K562 (cell line): Measurements from ENCODE around the gene UBFD1. TPM values are rescaled to one million over a fixed set of nuclear protein-coding genes. Genes with fewer than 3 reads are reported as not detected.

Source experiments
- ATAC-seq: fragments of 200-7000 bp; cut with Tn5 transposase; 3 replicates; pipeline ENCODE4 v1.9.1; 2020; ENCODE audit warnings: moderate library complexity
- BruUV-seq: library from RNA; stranded (reverse); fragments of 400-500 nt; replicated peaks from 2 replicates; lab custom pipeline; 2021; lab: Mats Ljungman, UMichigan
- CTCF ChIA-PET: fragments of 300-600 bp; formaldehyde crosslinking; extraction: SDS; loops from one replicate; lab custom pipeline; 2021; ENCODE audit warnings: low intra/inter-chr PET ratio; lab: Yijun Ruan, JAX
- POLR2A ChIA-PET: fragments of 300-600, 350-650 bp; sonication (Branson Sonifier 250); formaldehyde crosslinking; extraction: SDS; loops from one replicate; lab custom pipeline; 2021; ENCODE audit warnings: antibody characterized with exemption, inconsistent platforms; lab: Yijun Ruan, JAX
- DNase-seq, 4 experiments: peaks; one replicate each; pipeline versions ENCODE4 v3.0.0 to v3.0.0-alpha.2; 2011 to 2018; ENCODE audit warnings: low spot score in 3 of 4, mixed read lengths in 3 of 4; ENCODE audit errors: extremely low read depth in 1 of 4
- FAIRE-seq: peaks from 2 replicates; lab custom pipeline; 2011; peaks lifted over from hg19 to GRCh38; lab: Jason Lieb, UNC
- H2AFZ ChIP-seq: 2 replicates; pipeline ENCODE4 v1.6.0; 2011; ENCODE audit warnings: low read depth, low read length, control low read depth, inconsistent platforms
- H3K27ac ChIP-seq: fragments of 200-600 bp; 3 replicates; pipeline ENCODE4 v1.8.0; 2011; ENCODE audit warnings: low read depth, mild to moderate bottlenecking, control low read depth, inconsistent platforms, low read length, moderate library complexity, mixed read lengths; ENCODE audit errors: extremely low read depth
- H3K27me3 ChIP-seq, 2 experiments: fragments of 300-600 bp in 1 of 2; 2 replicates in 1 of 2; 3 replicates in 1 of 2; pipeline versions ENCODE4 v1.6.0 to v1.8.0; 2011; ENCODE audit warnings: inconsistent platforms in 2 of 2, low read length in 2 of 2, mild to moderate bottlenecking in 1 of 2, mixed read lengths in 1 of 2, moderate library complexity in 1 of 2; ENCODE audit not compliant: control insufficient read depth in 2 of 2, insufficient read depth in 2 of 2
- H3K36me3 ChIP-seq: fragments of 300-600 bp; 3 replicates; pipeline ENCODE4 v1.8.0; 2011; ENCODE audit warnings: mild to moderate bottlenecking, low read length, inconsistent platforms; ENCODE audit not compliant: control insufficient read depth, insufficient read depth
- H3K4me1 ChIP-seq, 2 experiments: fragments of 200-600 bp in 1 of 2; replicated peaks in 1 of 2; 2 replicates in 1 of 2; 3 replicates in 1 of 2; pipeline versions ENCODE4 v1.5.1 to v1.8.0; 2011; ENCODE audit warnings: inconsistent platforms in 2 of 2, low read length in 2 of 2, mild to moderate bottlenecking in 1 of 2, mixed read lengths in 1 of 2, moderate library complexity in 1 of 2; ENCODE audit not compliant: control insufficient read depth in 2 of 2, insufficient read depth in 2 of 2
- H3K4me2 ChIP-seq: 2 replicates; pipeline ENCODE4 v1.6.1; 2011; ENCODE audit warnings: low read length, control low read depth, inconsistent platforms, mixed read lengths; ENCODE audit not compliant: insufficient read depth
- H3K4me3 ChIP-seq: fragments of 200-600 bp; sonication (generic), shearing (Covaris generic); 2 replicates; pipeline ENCODE4 v1.5.1; 2016; ENCODE audit warnings: control low read depth, inconsistent platforms
- H3K79me2 ChIP-seq: fragments of 200-600 bp; 3 replicates; pipeline ENCODE4 v1.8.0; 2011; ENCODE audit warnings: low read length, inconsistent platforms; ENCODE audit not compliant: control insufficient read depth, insufficient read depth
- H3K9ac ChIP-seq, 2 experiments: 2 replicates each; pipeline versions ENCODE4 v1.6.0 to v1.6.1; 2011; ENCODE audit warnings: low read depth in 2 of 2, low read length in 2 of 2, control low read depth in 1 of 2, inconsistent platforms in 1 of 2, mild to moderate bottlenecking in 1 of 2, mixed read lengths in 1 of 2; ENCODE audit not compliant: insufficient read depth in 1 of 2
- H3K9me1 ChIP-seq: one replicate; pipeline ENCODE4 v1.6.0; 2011; ENCODE audit warnings: inconsistent platforms, mild to moderate bottlenecking, low read length, moderate library complexity; ENCODE audit not compliant: control insufficient read depth, insufficient read depth
- H3K9me3 ChIP-seq: replicated peaks from 2 replicates; pipeline ENCODE4 v1.5.1; 2011; ENCODE audit warnings: low read depth, low read length, inconsistent platforms; ENCODE audit not compliant: control insufficient read depth, insufficient read depth
- H4K20me1 ChIP-seq: replicated peaks from 2 replicates; pipeline ENCODE4 v1.6.1; 2011; ENCODE audit warnings: low read length, inconsistent platforms, mixed read lengths; ENCODE audit not compliant: control insufficient read depth, insufficient read depth
- CBX3 ChIP-seq, 2 experiments: IDR thresholded peaks; 1 replicate in 1 of 2; 2 replicates in 1 of 2; pipeline ENCODE4 v1.6.1; 2012; ENCODE audit warnings: inconsistent platforms in 2 of 2, low read length in 2 of 2, borderline replicate concordance in 1 of 2, control low read depth in 1 of 2
- KAT7 ChIP-seq: sonication (generic); formaldehyde crosslinking; IDR thresholded peaks from 2 replicates; pipeline ENCODE4 v1.8.0; 2022; ENCODE audit warnings: missing genetic modification reagents, mild to moderate bottlenecking, borderline replicate concordance
- KDM2B ChIP-seq: fragments of 250-450 bp; sonication (Bioruptor Pico); IDR thresholded peaks from 2 replicates; pipeline ENCODE4 v1.8.0; 2021; ENCODE audit warnings: mild to moderate bottlenecking, moderate library complexity
- MED1 ChIP-seq: sonication (generic); formaldehyde crosslinking; IDR thresholded peaks from 2 replicates; pipeline ENCODE4 v1.8.1; 2023; ENCODE audit warnings: missing genetic modification reagents, borderline replicate concordance
- PTBP1 ChIP-seq: fragments of 200-400 bp; formaldehyde crosslinking; IDR thresholded peaks from 2 replicates; pipeline ENCODE4 v1.6.1; 2017; ENCODE audit warnings: low read depth, low read length
- RAD51 ChIP-seq: fragments of 450-650 bp; IDR thresholded peaks from 2 replicates; pipeline ENCODE4 v1.7.1; 2016; ENCODE audit warnings: low read depth, mild to moderate bottlenecking, borderline replicate concordance
- SAFB2 ChIP-seq: fragments of 200-400 bp; formaldehyde crosslinking; IDR thresholded peaks from 2 replicates; pipeline ENCODE4 v1.6.1; 2018; ENCODE audit warnings: borderline replicate concordance, low read length, low read depth, moderate library complexity; ENCODE audit not compliant: severe bottlenecking
- SMAD2 ChIP-seq: fragments of 150-350 bp; IDR thresholded peaks from 2 replicates; pipeline ENCODE4 v1.6.1; 2014; ENCODE audit warnings: low read depth, mild to moderate bottlenecking, low read length
- SNRNP70 ChIP-seq: fragments of 200-400 bp; formaldehyde crosslinking; optimal IDR thresholded peaks from 2 replicates; pipeline ENCODE3; 2017; ENCODE audit warnings: low read depth, low read length
- TAF1 ChIP-seq: IDR thresholded peaks from 2 replicates; pipeline ENCODE4 v1.6.1; 2011; ENCODE audit warnings: mild to moderate bottlenecking, low read length, moderate library complexity; ENCODE audit not compliant: insufficient read depth, control insufficient read depth, severe bottlenecking; ENCODE audit errors: extremely low read depth
- TGIF2 ChIP-seq: sonication (generic); formaldehyde crosslinking; IDR thresholded peaks from 2 replicates; pipeline ENCODE4 v1.8.1; 2022; ENCODE audit warnings: mild to moderate bottlenecking, missing genetic modification reagents, moderate library complexity
- ZNF316 ChIP-seq: fragments of 450-650 bp; IDR thresholded peaks from 2 replicates; pipeline ENCODE4 v1.6.1; 2016
- ZNF407 ChIP-seq: fragments of 450-650 bp; IDR thresholded peaks from 2 replicates; pipeline ENCODE4 v1.6.1; 2016; ENCODE audit warnings: low read depth
- ZNF57 ChIP-seq: fragments of 450-650 bp; formaldehyde crosslinking; IDR thresholded peaks from 2 replicates; pipeline ENCODE4 v1.4.0; 2020; ENCODE audit warnings: mild to moderate bottlenecking, moderate library complexity
- WGBS: fragments of 100-300 bp; shearing (Covaris generic); methylation state at CpG from one replicate; pipeline ENCODE4 v1.1.6; 2016; ENCODE audit warnings: low coverage, mixed read lengths; ENCODE audit not compliant: insufficient coverage; ENCODE audit errors: missing lambda C conversion rate; 5-methylcytosine and 5-hydroxymethylcytosine counted together
- in situ Hi-C: fragments of 300-500 bp; cut with MboI; formaldehyde crosslinking; loops from 4 replicates; pipeline ENCODE4 v1.15.0; 2018; ENCODE audit warnings: inconsistent platforms, mixed read lengths
- intact Hi-C: fragments of 100-400 bp; cut with micrococcal nuclease; formaldehyde crosslinking; loops from 2 replicates; pipeline ENCODE4 v1.14.2; 2022
- polyA plus RNA-seq, 8 experiments: library from polyadenylated mRNA; depleted of rRNA in 4 of 8; stranded (reverse) in 5 of 8; unstranded in 3 of 8; fragments of >200 nt; fragmentation: Nextera tagmentation in 2 of 8; fragmentation: Illumina TruSeq in 1 of 8; extraction: Ambion mirVana in 2 of 8; extraction: Trizol in 1 of 8; gene quantifications; 2 replicates each; pipeline versions ENCODE4 v1.2.1 to v1.2.3, GENCODE V29; 2011 to 2014; ENCODE audit warnings: inconsistent platforms in 1 of 8, missing spikeins in 1 of 8
- total RNA-seq, 7 experiments: library from RNA; depleted of rRNA in 6 of 7; stranded (reverse); fragments of >200 nt in 6 of 7; fragmentation: Illumina TruSeq in 2 of 7; extraction: Trizol in 2 of 7; gene quantifications; 2 replicates each; pipeline versions ENCODE4 v1.2.1 to v1.2.3, GENCODE V29; 2011 to 2021; ENCODE audit warnings: low replicate concordance in 1 of 7
- TF ChIP-seq, protein P1 (sequence below): sonication (generic); formaldehyde crosslinking; IDR thresholded peaks from 2 replicates; pipeline ENCODE4 v1.8.1; 2022; ENCODE audit warnings: missing genetic modification reagents

The UBFD1 gene
- total and polyA plus RNA-seq, 9 of the 15 experiments (the other 6 are each of a cell fraction or from before 2014, with no cell fraction given) = 10.7 to 66.2 (median 34.0) TPM

DNA sequence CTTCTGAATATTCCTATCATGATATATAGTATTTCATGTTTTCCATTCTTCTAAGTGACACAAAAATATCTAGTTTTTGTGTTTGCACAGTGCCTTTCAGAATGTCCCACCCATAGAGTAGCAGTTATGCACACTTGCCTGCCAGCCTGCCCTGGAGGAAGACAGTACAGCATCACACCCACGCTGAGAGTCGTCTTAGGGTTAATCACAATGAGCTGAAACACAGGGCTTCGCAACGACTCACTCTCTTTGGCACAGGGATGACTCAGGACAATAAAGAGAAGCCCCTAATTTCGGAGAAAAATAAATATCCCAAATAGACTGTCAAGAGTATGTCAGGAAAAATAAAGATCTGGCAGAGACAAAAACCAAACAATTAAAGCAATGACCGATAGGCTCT lies 50.2 kb downstream of the UBFD1 start:
- no peaks in the 10 kb centered on the region for H3K9me1 ChIP-seq
- no peaks in the 10 kb centered on the region for H3K4me1 ChIP-seq
- ChIA-PET CTCF (no interaction called here), POLR2A (no interaction called here)
- BruUV-seq = no TSS peak
- H3K4me3 ChIP-seq = no peak overlapping the region
- no peaks in the 10 kb centered on the region for H4K20me1 ChIP-seq
- WGBS = 75% methylated on average over 6 of the region's 6 CpGs
- no peaks in the 10 kb centered on the region for H3K79me2 ChIP-seq
- ATAC-seq (no peak), DNase-seq (no peak), FAIRE-seq (no peak)
- no peak overlapping the region for H2AFZ ChIP-seq
- intact Hi-C loops = no loop called here
- no peak overlapping the region for H3K27ac ChIP-seq
- in situ Hi-C loops = no loop called here
- no peak overlapping the region for H3K9ac ChIP-seq
- no peak overlapping the region for H3K4me2 ChIP-seq
- no peaks in the 10 kb centered on the region for H3K9me3 ChIP-seq
- H3K27me3 ChIP-seq = no peaks in the 10 kb centered on the region
- peaks cover 58% of the 10 kb centered on the region; the same call in 2 of the 3 replicates for H3K36me3 ChIP-seq
- TF ChIP-seq TGIF2 (CRISPR knock-in tag) (no peak), KDM2B (CRISPR knock-in tag) (no peak), MED1 (CRISPR knock-in tag) (no peak), SNRNP70 (no peak), ZNF407 (no peak), ZNF57 (CRISPR knock-in tag) (no peak), SAFB2 (no peak), ZNF316 (no peak), TAF1 (no peak), RAD51 (no peak), SMAD2 (no peak), CBX3 (IDR thresholded peaks at IDR 0.05; ENCODE audit: borderline replicate concordance in 1 of 2, low read length in 2 of 2) (no peak), KAT7 (no peak), PTBP1 (no peak)
- TF ChIP-seq, protein P1, sequence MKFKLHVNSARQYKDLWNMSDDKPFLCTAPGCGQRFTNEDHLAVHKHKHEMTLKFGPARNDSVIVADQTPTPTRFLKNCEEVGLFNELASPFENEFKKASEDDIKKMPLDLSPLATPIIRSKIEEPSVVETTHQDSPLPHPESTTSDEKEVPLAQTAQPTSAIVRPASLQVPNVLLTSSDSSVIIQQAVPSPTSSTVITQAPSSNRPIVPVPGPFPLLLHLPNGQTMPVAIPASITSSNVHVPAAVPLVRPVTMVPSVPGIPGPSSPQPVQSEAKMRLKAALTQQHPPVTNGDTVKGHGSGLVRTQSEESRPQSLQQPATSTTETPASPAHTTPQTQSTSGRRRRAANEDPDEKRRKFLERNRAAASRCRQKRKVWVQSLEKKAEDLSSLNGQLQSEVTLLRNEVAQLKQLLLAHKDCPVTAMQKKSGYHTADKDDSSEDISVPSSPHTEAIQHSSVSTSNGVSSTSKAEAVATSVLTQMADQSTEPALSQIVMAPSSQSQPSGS (CRISPR knock-in tag) = no peak
